Measurements from ENCODE around the gene RAB3B.
"Not testable (repeated sequence)": the region's sequence is repeated elsewhere in the genome, so short reads cannot be mapped to it uniquely, and the experiment has no call there.

DNA sequence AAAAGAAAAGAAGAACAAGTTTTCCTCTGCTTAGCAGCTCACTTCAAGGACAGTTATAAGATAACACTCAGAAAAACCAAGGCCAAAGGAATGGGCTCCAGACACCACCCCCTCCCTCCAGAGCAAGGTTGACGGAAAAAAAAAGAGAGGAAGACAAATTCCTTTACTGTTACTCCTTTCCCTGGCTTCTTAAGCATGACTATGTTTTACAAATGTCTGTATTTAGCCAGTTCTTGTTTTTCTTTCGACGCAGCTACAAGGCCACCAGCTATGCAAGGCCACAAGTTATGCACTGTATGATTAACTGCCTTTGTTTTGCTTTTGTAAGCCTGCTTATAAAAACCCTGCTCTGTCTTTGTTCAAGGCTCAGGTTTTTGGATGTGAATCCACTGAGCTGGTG, 15.0 kb upstream of the RAB3B start:
- TF ChIP-seq CTCF, EZH2 (IDR thresholded peaks at IDR 0.05): not testable (repeated sequence)
